Measurements from ENCODE around the gene ACVR1. TPM values are rescaled to one million over a fixed set of nuclear protein-coding genes. Genes with fewer than 3 reads are reported as not detected.
"Not testable (repeated sequence)": the region's sequence is repeated elsewhere in the genome, so short reads cannot be mapped to it uniquely, and the experiment has no call there.

The ACVR1 gene
- total and polyA plus RNA-seq, 2 donors (not counting 3 experiments of a cell fraction or from before 2014, with no cell fraction given) = 24.8 to 33.6 TPM

DNA sequence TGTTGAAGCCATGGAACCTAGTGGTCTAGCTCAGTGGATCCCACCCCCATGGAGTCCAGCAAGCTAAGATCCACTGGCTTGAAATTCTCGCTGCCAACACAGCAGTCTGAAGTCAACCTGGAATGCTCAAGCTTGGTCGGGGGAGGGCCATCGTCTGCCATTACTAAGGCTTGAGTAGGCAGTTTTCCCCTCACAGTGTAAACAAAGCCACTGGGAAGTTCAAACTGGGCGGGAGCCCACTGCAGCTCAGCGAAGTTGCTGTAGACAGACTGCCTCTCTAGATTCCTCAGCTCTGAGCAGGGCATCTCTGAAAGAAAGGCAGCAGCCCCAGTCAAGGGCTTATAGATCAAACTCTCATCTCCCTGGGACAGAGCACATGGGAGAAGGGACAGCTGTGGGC, 171.5 kb downstream of the ACVR1 start:
- DNase-seq (ENCODE audit: low read depth, low spot score); POLR2A ChIA-PET: not testable (repeated sequence)

DNA sequence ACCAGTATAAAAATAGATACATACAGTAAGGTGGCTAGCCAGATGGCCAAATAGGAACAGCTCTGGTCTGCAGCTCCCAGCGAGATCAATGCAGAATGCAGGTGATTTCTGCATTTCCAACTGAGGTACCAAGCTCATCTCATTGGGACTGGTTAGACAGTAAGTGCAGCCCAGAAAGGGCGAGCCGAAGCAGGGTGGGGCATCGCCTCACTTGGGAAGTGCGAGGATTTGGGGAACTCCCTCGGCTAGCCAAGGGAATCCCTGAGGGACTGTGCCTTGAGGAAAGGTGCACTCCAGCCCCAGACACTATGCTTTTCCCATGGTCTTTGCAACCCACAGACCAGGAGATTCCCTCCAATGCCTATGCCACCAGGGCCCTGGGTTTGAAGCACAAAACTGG, 172.0 kb downstream of the ACVR1 start:
- H3K79me2 ChIP-seq (ENCODE audit: control insufficient read depth, insufficient read depth, low read length); DNase-seq (ENCODE audit: low read depth, low spot score); H3K4me3 ChIP-seq (replicated peaks in 1 of 3; ENCODE audit: insufficient read depth in 1 of 3, low read depth in 1 of 3, low read length in 3 of 3); H3K4me1 ChIP-seq (ENCODE audit: control insufficient read depth, extremely low read depth, insufficient read depth, low read length); H4K20me1 ChIP-seq (replicated peaks; ENCODE audit: control insufficient read depth, extremely low read depth, insufficient read depth, low read length); CTCF ChIA-PET; H3K27ac ChIP-seq (ENCODE audit: insufficient read depth, low read depth, low read length); H2AFZ ChIP-seq (ENCODE audit: low read depth, low read length); H3K4me2 ChIP-seq (ENCODE audit: insufficient read depth, low read length); H3K9me1 ChIP-seq (replicated peaks; ENCODE audit: control insufficient read depth, extremely low read depth, insufficient read depth, low read length); intact Hi-C loops (cut with micrococcal nuclease); H3K9me3 ChIP-seq (replicated peaks; ENCODE audit: control insufficient read depth, insufficient read depth, low read length); H3K36me3 ChIP-seq (ENCODE audit: control insufficient read depth in 2 of 2, extremely low read depth in 1 of 2, insufficient read depth in 2 of 2, low read length in 2 of 2); H3K9ac ChIP-seq (replicated peaks; ENCODE audit: extremely low read depth, insufficient read depth, low read length); dilution Hi-C loops (cut with MboI; ENCODE audit: extremely low pct_ligation_motif_present, low sequenced_read_pairs); BruUV-seq (replicated peaks); H3K27me3 ChIP-seq (ENCODE audit: control insufficient read depth in 2 of 2, insufficient read depth in 2 of 2, low read length in 2 of 2); POLR2A ChIA-PET; FAIRE-seq: not testable (repeated sequence)

More for the DNA sequence above, 171.5 kb downstream of the ACVR1 start:
- H3K27ac ChIP-seq (ENCODE audit: insufficient read depth, low read depth, low read length); H4K20me1 ChIP-seq (replicated peaks; ENCODE audit: control insufficient read depth, extremely low read depth, insufficient read depth, low read length); H3K4me2 ChIP-seq (ENCODE audit: insufficient read depth, low read length); H3K36me3 ChIP-seq (ENCODE audit: control insufficient read depth in 2 of 2, extremely low read depth in 1 of 2, insufficient read depth in 2 of 2, low read length in 2 of 2); dilution Hi-C loops (cut with MboI; ENCODE audit: extremely low pct_ligation_motif_present, low sequenced_read_pairs); FAIRE-seq; BruUV-seq (replicated peaks); H3K9me1 ChIP-seq (replicated peaks; ENCODE audit: control insufficient read depth, extremely low read depth, insufficient read depth, low read length); H3K79me2 ChIP-seq (ENCODE audit: control insufficient read depth, insufficient read depth, low read length); CTCF ChIA-PET; H3K9me3 ChIP-seq (replicated peaks; ENCODE audit: control insufficient read depth, insufficient read depth, low read length); H3K9ac ChIP-seq (replicated peaks; ENCODE audit: extremely low read depth, insufficient read depth, low read length); H3K27me3 ChIP-seq (ENCODE audit: control insufficient read depth in 2 of 2, insufficient read depth in 2 of 2, low read length in 2 of 2); intact Hi-C loops (cut with micrococcal nuclease); H3K4me3 ChIP-seq (replicated peaks in 1 of 3; ENCODE audit: insufficient read depth in 1 of 3, low read depth in 1 of 3, low read length in 3 of 3); H3K4me1 ChIP-seq (ENCODE audit: control insufficient read depth, extremely low read depth, insufficient read depth, low read length); H2AFZ ChIP-seq (ENCODE audit: low read depth, low read length): not testable (repeated sequence)

DNA sequence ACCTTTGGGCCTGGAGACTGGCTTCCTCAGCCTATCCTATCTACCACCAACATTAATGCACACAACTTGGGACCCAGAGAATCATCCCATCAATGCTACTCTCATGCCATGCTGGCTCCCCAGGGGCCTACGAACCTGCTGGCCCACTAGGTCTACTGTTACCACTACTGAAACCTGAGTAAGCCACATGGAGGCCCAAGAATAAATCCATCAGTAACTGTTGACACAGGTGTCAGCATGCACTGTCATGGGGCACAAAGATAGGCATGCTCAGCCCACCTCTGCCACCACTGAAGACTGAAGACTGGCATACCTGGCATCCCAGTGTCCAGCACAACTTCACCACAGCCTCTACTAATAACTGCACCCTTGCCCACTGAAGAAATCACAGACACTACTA, 176.3 kb downstream of the ACVR1 start:
- no peak overlapping the region for H3K4me2 ChIP-seq (ENCODE audit: insufficient read depth, low read length)
- no peaks in the 10 kb centered on the region for H3K9me3 ChIP-seq (replicated peaks; ENCODE audit: control insufficient read depth, insufficient read depth, low read length)
- no peaks in the 10 kb centered on the region for H3K9me1 ChIP-seq (replicated peaks; ENCODE audit: control insufficient read depth, extremely low read depth, insufficient read depth, low read length)
- intact Hi-C loops (cut with micrococcal nuclease) = no loop called here
- no peaks in the 10 kb centered on the region for H3K27me3 ChIP-seq (ENCODE audit: control insufficient read depth in 2 of 2, insufficient read depth in 2 of 2, low read length in 2 of 2)
- TF ChIP-seq POLR2A (IDR thresholded peaks at IDR 0.05; ENCODE audit: low read depth, low read length) (no peak), MYC (IDR thresholded peaks at IDR 0.05; ENCODE audit: low read depth, low read length) (no peak), EZH2 (IDR thresholded peaks at IDR 0.05; ENCODE audit: borderline replicate concordance, low read depth, low read length, severe bottlenecking) (no peak)
- H3K36me3 ChIP-seq (ENCODE audit: control insufficient read depth in 2 of 2, extremely low read depth in 1 of 2, insufficient read depth in 2 of 2, low read length in 2 of 2) = no peaks in the 10 kb centered on the region
- H3K4me1 ChIP-seq (ENCODE audit: control insufficient read depth, extremely low read depth, insufficient read depth, low read length) = no peaks in the 10 kb centered on the region
- DNase-seq (ENCODE audit: low read depth, low spot score) = no peak
- FAIRE-seq = no peak
- CTCF ChIA-PET = no interaction called here
- H2AFZ ChIP-seq (ENCODE audit: low read depth, low read length) = no peak overlapping the region
- no peaks in the 10 kb centered on the region for H4K20me1 ChIP-seq (replicated peaks; ENCODE audit: control insufficient read depth, extremely low read depth, insufficient read depth, low read length)
- POLR2A ChIA-PET = no interaction called here
- H3K9ac ChIP-seq (replicated peaks; ENCODE audit: extremely low read depth, insufficient read depth, low read length) = no peak overlapping the region
- no peak overlapping the region for H3K27ac ChIP-seq (ENCODE audit: insufficient read depth, low read depth, low read length)
- BruUV-seq (replicated peaks) = no TSS peak
- no peak overlapping the region for H3K4me3 ChIP-seq (replicated peaks in 1 of 3; ENCODE audit: insufficient read depth in 1 of 3, low read depth in 1 of 3, low read length in 3 of 3)
- H3K79me2 ChIP-seq (ENCODE audit: control insufficient read depth, insufficient read depth, low read length) = no peaks in the 10 kb centered on the region
- dilution Hi-C loops (cut with MboI; ENCODE audit: extremely low pct_ligation_motif_present, low sequenced_read_pairs) = no loop called here

All from endothelial cell of umbilical vein (primary cell).